GM12872 (cell line): ENCODE data around the gene WWOX.

ENCODE experiments used
- CTCF ChIP-seq: IDR thresholded peaks from 3 replicates; pipeline ENCODE4 v1.5.1; 2011; ENCODE audit warnings: low read depth, mild to moderate bottlenecking, low read length, moderate library complexity; ENCODE audit not compliant: insufficient read depth

Gene WWOX

GRCh38 chr16:79177018-79177417 lies 1077.6 kb downstream of the WWOX start:
- no peak for TF ChIP-seq CTCF

GRCh38 chr16:79181419-79181818 lies 1082.0 kb downstream of the WWOX start:
- TF ChIP-seq CTCF = no peak

- TF ChIP-seq CTCF = no peak
These were observed 1083.2 kb downstream of the WWOX start for GRCh38 chr16:79182616-79183015.

GRCh38 chr16:79183571-79183970 lies 1084.1 kb downstream of the WWOX start:
- no peak for TF ChIP-seq CTCF

- TF ChIP-seq CTCF = no peak
These were observed 1085.1 kb downstream of the WWOX start for GRCh38 chr16:79184464-79185030.

GRCh38 chr16:79185711-79186110 lies 1086.3 kb downstream of the WWOX start:
- TF ChIP-seq CTCF = no peak

- no peak for TF ChIP-seq CTCF
These were observed 1086.7 kb downstream of the WWOX start for GRCh38 chr16:79186196-79186595.
